Stimulated activated naive CD4-positive, alpha-beta T cell treated with Interleukin-2 at 50 U/mL for 16 hours (primary cell): ENCODE measurements around the gene RARG.
"Not testable (repeated sequence)": the region's sequence is repeated elsewhere in the genome, so short reads cannot be mapped to it uniquely, and the experiment has no call there.

ENCODE experiments used
- DNase-seq: peaks from one replicate; lab custom pipeline; 2025; lab: John Stamatoyannopoulos, UW

RARG gene

GRCh38 chr12:53170876-53171724, 60.9 kb downstream of the RARG start:
- DNase-seq, result no peak

DNA sequence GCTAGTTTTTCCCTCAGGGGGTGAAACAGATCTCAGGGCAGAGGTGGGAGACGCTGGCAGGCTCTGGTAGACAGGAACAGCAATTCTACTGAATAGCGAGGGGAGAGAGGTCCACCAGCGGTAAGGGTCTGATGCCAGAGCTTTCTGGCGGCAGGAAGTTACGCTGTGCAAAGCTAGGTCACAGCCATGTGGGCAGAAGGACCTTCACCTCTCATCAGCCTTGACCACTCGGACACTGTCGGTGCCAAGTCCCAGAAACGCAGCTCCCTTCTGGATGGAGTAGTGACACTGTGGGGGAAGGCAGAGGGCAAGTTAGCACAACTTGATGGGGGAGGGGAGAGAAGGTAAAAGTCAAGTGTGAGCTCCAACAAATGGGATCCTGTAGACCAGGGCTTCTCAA, 61.8 kb downstream of the RARG start:
- DNase-seq, result no peak

- DNase-seq, result no peak
Observed at GRCh38 chr12:53169644-53170043, 62.4 kb downstream of the RARG start.

DNA sequence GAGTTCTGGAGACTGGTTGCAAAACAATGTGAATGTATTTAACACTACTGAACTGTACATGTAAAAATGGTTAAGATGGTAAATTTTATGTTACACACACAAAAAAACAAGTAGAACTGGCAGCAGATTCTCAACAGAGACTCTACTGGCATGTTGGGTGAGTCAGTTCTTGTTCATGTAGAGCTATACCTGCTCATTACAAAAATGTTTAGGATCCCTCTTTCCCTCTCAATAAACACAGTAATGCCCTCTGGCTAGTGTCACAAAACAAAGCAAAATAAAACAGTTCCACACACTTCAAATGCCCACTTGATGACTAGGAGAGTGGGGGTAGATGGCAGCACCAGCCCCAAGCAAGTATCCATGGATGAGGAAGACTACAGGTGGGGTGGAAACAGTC, 65.2 kb downstream of the RARG start:
- no peak for DNase-seq

DNA sequence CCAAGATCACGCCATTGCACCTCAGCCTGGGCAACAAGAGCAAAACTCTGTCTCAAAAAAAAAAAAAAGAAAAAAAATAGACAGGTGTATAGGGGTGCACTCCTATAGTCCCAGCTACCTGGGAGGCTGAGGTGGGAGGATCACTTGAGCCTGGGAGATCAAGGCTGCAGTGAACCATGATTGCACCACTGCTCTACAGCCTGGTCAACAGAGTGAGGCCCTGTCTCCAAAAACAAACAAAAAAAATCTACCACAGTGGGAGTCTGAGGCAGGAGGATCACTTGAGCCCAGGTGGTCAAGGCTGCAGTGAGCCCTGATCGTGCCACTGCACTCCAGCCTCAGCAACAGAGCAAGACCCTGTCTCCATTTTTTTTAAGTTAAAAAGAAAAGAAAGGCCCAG, 69.0 kb downstream of the RARG start:
- not testable (repeated sequence) for DNase-seq

DNA sequence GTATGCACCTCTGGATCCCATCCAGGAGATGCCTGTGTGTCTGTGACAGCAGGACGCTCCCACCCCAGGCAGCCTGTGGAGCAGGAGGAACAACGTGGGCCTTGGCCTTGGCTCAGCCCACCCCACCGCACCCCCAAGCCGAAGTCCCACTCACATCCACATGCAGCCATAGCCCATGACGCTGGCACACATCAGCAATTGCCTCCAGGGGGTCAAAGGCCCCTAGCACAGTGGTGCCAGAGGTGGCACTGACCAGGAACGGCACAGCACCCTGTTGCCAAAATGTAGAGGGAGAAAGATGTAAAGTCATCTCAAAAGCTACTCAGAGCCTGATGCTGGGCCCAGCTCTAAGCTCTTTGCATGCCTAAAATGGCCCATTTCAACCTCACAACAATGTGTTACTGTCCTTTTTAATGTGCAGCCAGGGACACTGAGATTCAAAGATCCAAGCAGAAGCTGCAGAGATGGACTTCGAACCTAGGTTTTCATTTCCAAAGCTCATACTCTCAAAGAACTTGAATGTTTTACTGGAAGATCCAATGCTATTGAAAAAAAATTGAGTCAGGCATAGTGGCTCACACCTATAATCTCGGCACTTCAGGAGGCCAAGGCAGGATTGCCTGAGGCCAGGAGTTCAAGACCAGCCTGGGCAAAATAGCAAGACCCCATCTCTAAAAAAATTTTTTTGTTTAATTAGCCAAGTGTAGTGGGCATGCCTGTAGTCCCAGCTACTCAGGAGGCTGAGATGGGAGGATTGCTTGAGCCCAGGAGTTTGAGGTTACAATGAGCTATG, 70.7 kb downstream of the RARG start:
- DNase-seq, result no peak

DNA sequence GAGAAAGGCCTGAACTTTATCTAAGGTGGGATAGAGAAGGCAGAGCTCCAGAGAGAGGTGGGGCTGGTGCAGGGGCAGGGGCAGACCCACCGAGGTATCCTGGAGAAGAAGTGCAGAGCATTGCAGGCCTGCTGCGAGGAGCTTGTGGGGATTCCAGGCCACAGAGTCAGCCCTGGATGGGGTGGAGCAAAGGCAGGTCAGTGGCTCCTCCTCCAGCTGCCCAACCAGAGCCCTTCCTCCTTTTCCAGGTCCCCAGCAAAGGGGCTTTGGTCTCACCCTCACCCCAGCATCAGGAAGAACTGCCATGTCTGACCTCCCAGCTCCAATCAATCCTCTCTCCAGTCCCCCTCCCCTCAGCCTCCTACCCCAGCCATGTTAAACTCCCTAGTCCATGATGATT, 71.3 kb downstream of the RARG start:
- no peak for DNase-seq
